ENCODE data around the gene ZNF117.

- no peak for TF ChIP-seq POLR2A (IDR thresholded peaks at IDR 0.05; ENCODE audit: low read depth, low read length)
- TF ChIP-seq SUZ12 (IDR thresholded peaks at IDR 0.05; ENCODE audit: unreplicated experiment) = no peak
- TF ChIP-seq CTCF (IDR thresholded peaks at IDR 0.05 in 2 of 3, conservative IDR thresholded peaks at IDR 0.05 in 1 of 3; ENCODE audit: control insufficient read depth in 2 of 3, extremely low read depth in 1 of 3, insufficient read depth in 1 of 3, low read depth in 3 of 3, low read length in 3 of 3) = no peak
- no peak for TF ChIP-seq MXI1 (IDR thresholded peaks at IDR 0.05; ENCODE audit: low read depth, low read length)
- no peak for TF ChIP-seq EZH2 (IDR thresholded peaks at IDR 0.05; ENCODE audit: borderline replicate concordance, control insufficient read depth, low read depth, low read length)
- TF ChIP-seq TAF1 (IDR thresholded peaks at IDR 0.05; ENCODE audit: borderline replicate concordance, low read depth, low read length) = no peak
- no peak for TF ChIP-seq ZBTB11 (CRISPR knock-in tag; IDR thresholded peaks at IDR 0.05)
- TF ChIP-seq PAX5 (IDR thresholded peaks at IDR 0.05; ENCODE audit: borderline replicate concordance, low read depth, low read length) = no peak
- no peak for TF ChIP-seq EP300 (IDR thresholded peaks at IDR 0.05; ENCODE audit: borderline replicate concordance in 1 of 2, control insufficient read depth in 1 of 2, low read depth in 2 of 2, low read length in 2 of 2)
- no peak for TF ChIP-seq SRF (IDR thresholded peaks at IDR 0.05; ENCODE audit: low read depth in 2 of 2, low read length in 2 of 2)
These were observed 10.5 kb upstream of the ZNF117 start for GRCh38 chr7:65001291-65001814.
